Endothelial cell of umbilical vein (primary cell): Measurements from ENCODE around the gene KAZN. TPM values are rescaled to one million over a fixed set of nuclear protein-coding genes. Genes with fewer than 3 reads are reported as not detected.

Source experiments
- BruUV-seq: library from RNA; stranded (reverse); fragments of 400-500 nt; replicated peaks from 2 replicates; lab custom pipeline; 2021; lab: Mats Ljungman, UMichigan
- CTCF ChIA-PET: fragments of 300-600, 350-600 bp; sonication (Branson Sonifier 250); formaldehyde crosslinking; loops from one replicate; lab custom pipeline; 2021; ENCODE audit warnings: antibody characterized with exemption, inconsistent platforms; lab: Charles Lee
- POLR2A ChIA-PET: fragments of 300-600, 350-600 bp; sonication (Branson Sonifier 250); formaldehyde crosslinking; loops from one replicate; lab custom pipeline; 2021; ENCODE audit warnings: antibody characterized with exemption, inconsistent platforms; lab: Charles Lee
- DNase-seq: peaks from one replicate; pipeline ENCODE4 v3.0.0-alpha.2; 2011; ENCODE audit warnings: low read depth, low spot score
- FAIRE-seq: peaks from 2 replicates; lab custom pipeline; 2011; peaks lifted over from hg19 to GRCh38; lab: Jason Lieb, UNC
- H2AFZ ChIP-seq: 2 replicates; pipeline ENCODE4 v1.6.0; 2012; ENCODE audit warnings: low read depth, low read length, control low read depth, inconsistent platforms
- H3K27ac ChIP-seq: 2 replicates; pipeline ENCODE4 v1.5.1; 2011; ENCODE audit warnings: low read depth, mild to moderate bottlenecking, control low read depth, low read length, moderate library complexity; ENCODE audit not compliant: insufficient read depth
- H3K27me3 ChIP-seq, 2 experiments: 2 replicates each; pipeline versions ENCODE4 v1.6.0 to v1.6.1; 2011; ENCODE audit warnings: low read length in 2 of 2, mixed read lengths in 1 of 2; ENCODE audit not compliant: control insufficient read depth in 2 of 2, insufficient read depth in 2 of 2
- H3K36me3 ChIP-seq, 2 experiments: 2 replicates in 1 of 2; 3 replicates in 1 of 2; pipeline ENCODE4 v1.5.1; 2011; ENCODE audit warnings: low read length in 2 of 2, mild to moderate bottlenecking in 1 of 2, moderate library complexity in 1 of 2; ENCODE audit not compliant: control insufficient read depth in 2 of 2, insufficient read depth in 2 of 2; ENCODE audit errors: extremely low read depth in 1 of 2
- H3K4me1 ChIP-seq: 3 replicates; pipeline ENCODE4 v1.5.1; 2011; ENCODE audit warnings: mild to moderate bottlenecking, low read length; ENCODE audit not compliant: control insufficient read depth, insufficient read depth; ENCODE audit errors: extremely low read depth
- H3K4me2 ChIP-seq: 2 replicates; pipeline ENCODE4 v1.6.1; 2011; ENCODE audit warnings: low read length, control low read depth, mixed read lengths; ENCODE audit not compliant: insufficient read depth
- H3K4me3 ChIP-seq, 3 experiments: fragments of 200-600 bp in 1 of 3; sonication (generic), shearing (Covaris generic) in 1 of 3; replicated peaks in 1 of 3; 2 replicates each; pipeline ENCODE4 v1.5.1; 2011 to 2016; ENCODE audit warnings: control low read depth in 3 of 3, low read length in 3 of 3, mild to moderate bottlenecking in 2 of 3, inconsistent platforms in 1 of 3, low read depth in 1 of 3, moderate library complexity in 1 of 3; ENCODE audit not compliant: insufficient read depth in 1 of 3
- H3K79me2 ChIP-seq: 2 replicates; pipeline ENCODE4 v1.6.0; 2012; ENCODE audit warnings: low read length, inconsistent platforms; ENCODE audit not compliant: control insufficient read depth, insufficient read depth
- H3K9ac ChIP-seq: replicated peaks from 2 replicates; pipeline ENCODE3; 2011; ENCODE audit warnings: low read length, control low read depth; ENCODE audit not compliant: insufficient read depth; ENCODE audit errors: extremely low read depth
- H3K9me1 ChIP-seq: replicated peaks from 3 replicates; pipeline ENCODE4 v1.6.0; 2011; ENCODE audit warnings: mild to moderate bottlenecking, low read length; ENCODE audit not compliant: control insufficient read depth, insufficient read depth; ENCODE audit errors: extremely low read depth
- H3K9me3 ChIP-seq: replicated peaks from 2 replicates; pipeline ENCODE4 v1.5.1; 2012; ENCODE audit warnings: low read length, inconsistent platforms; ENCODE audit not compliant: control insufficient read depth, insufficient read depth
- H4K20me1 ChIP-seq: replicated peaks from 2 replicates; pipeline ENCODE3; 2011; ENCODE audit warnings: mild to moderate bottlenecking, low read length; ENCODE audit not compliant: control insufficient read depth, insufficient read depth; ENCODE audit errors: extremely low read depth
- CTCF ChIP-seq, 2 donors: IDR thresholded peaks; 1 replicate in 1 of 2; 2 replicates in 1 of 2; pipeline ENCODE4 v1.5.1; 2011; ENCODE audit warnings: low read length in 2 of 2, mild to moderate bottlenecking in 2 of 2, moderate library complexity in 2 of 2, control low read depth in 1 of 2, inconsistent platforms in 1 of 2, low read depth in 1 of 2; ENCODE audit not compliant: insufficient read depth in 1 of 2; ENCODE audit errors: extremely low read depth in 1 of 2
- EZH2 ChIP-seq: IDR thresholded peaks from 2 replicates; pipeline ENCODE4 v1.6.1; 2012; ENCODE audit warnings: borderline replicate concordance, low read depth, mild to moderate bottlenecking, moderate library complexity, low read length, inconsistent platforms; ENCODE audit not compliant: severe bottlenecking
- POLR2AphosphoS5 ChIP-seq: IDR thresholded peaks from 2 replicates; pipeline ENCODE4 v1.6.1; 2012; ENCODE audit warnings: low read depth, mild to moderate bottlenecking, control low read depth, low read length, moderate library complexity; ENCODE audit not compliant: insufficient read depth
- dilution Hi-C: fragments of 300-500 bp; cut with MboI; formaldehyde crosslinking; loops from one replicate; pipeline ENCODE4 v1.15.0; 2019; ENCODE audit warnings: low sequenced_read_pairs; ENCODE audit not compliant: extremely low pct_ligation_motif_present
- intact Hi-C: fragments of 100-400 bp; cut with micrococcal nuclease; formaldehyde crosslinking; loops from one replicate; pipeline ENCODE4 v1.10.0; 2022
- polyA plus RNA-seq, 4 experiments: library from polyadenylated mRNA; depleted of rRNA in 3 of 4; stranded (reverse) in 3 of 4; unstranded in 1 of 4; fragments of >200 nt; gene quantifications; 2 replicates each; pipeline versions ENCODE4 v1.2.1 to v1.2.3, GENCODE V29; 2011 to 2012; ENCODE audit warnings: missing spikeins in 1 of 4
- total RNA-seq: library from RNA; stranded (reverse); gene quantifications from 2 replicates; pipeline ENCODE4 v1.2.3, GENCODE V29; 2021

Gene KAZN
- total and polyA plus RNA-seq, 2 donors (not counting 3 experiments of a cell fraction or from before 2014, with no cell fraction given) = 1.6 to 5.8 TPM

- Histone ChIP-seq H3K79me2 (no peaks in the 10 kb centered on the region), H3K27ac (no peak overlapping the region), H3K4me2 (peak overlapping the region; percentile 80), H3K36me3 (no peaks in the 10 kb centered on the region), H3K9me3 (no peaks in the 10 kb centered on the region), H3K27me3 (peaks cover 8 to 14% of the 10 kb centered on the region in 2 experiments), H3K9ac (peak overlapping the region; percentile 15), H3K4me3 (peak overlapping the region; percentile 40 to 62 (median 55)), H2AFZ (peak overlapping the region; percentile 53), H3K9me1 (no peaks in the 10 kb centered on the region), H4K20me1 (no peaks in the 10 kb centered on the region), H3K4me1 (peaks cover 5% of the 10 kb centered on the region)
- ChIA-PET POLR2A (no interaction called here), CTCF (interaction anchor here (1.4 kb wide), 1 partner anchor 103 kb away, joined by 13 read pairs; no protein-coding TSS in a partner anchor)
- peak; percentile 46 for FAIRE-seq
- TF ChIP-seq CTCF (IDR thresholded peaks at IDR 0.05; ENCODE audit: extremely low read depth in 1 of 2, insufficient read depth in 1 of 2, low read depth in 1 of 2, low read length in 2 of 2) (peak in 1 of 2 donors; percentile 12), POLR2AphosphoS5 (no peak), EZH2 (no peak)
- dilution Hi-C loops = no loop called here
- intact Hi-C loops = loop anchor here (1.0 to 5.0 kb wide), 4 partner anchors 44 to 147 kb away; no protein-coding TSS in a partner anchor
- peak; percentile 45 for DNase-seq
- BruUV-seq = no TSS peak
Measured at GRCh38 chr1:14924455-14925331, 326.2 kb downstream of the KAZN start.
